Epithelial cell of proximal tubule (primary cell): ENCODE results near the gene METTL5. TPM values are rescaled to one million over a fixed set of nuclear protein-coding genes. Genes with fewer than 3 reads are reported as not detected.

Experiments
- DNase-seq: peaks from one replicate; pipeline ENCODE4 v3.0.0-alpha.2; 2011; ENCODE audit warnings: low read depth
- H3K4me3 ChIP-seq: 2 replicates; pipeline ENCODE4 v1.5.1; 2011; ENCODE audit warnings: low read depth, mild to moderate bottlenecking, low read length
- total RNA-seq: library from RNA; depleted of rRNA; stranded (reverse); fragments of >200 nt; gene quantifications from 2 replicates; pipeline ENCODE4 v1.2.3, GENCODE V29; 2015
- TF ChIP-seq, protein P1 (sequence below): conservative IDR thresholded peaks from 2 replicates; pipeline ENCODE4 v1.5.1; 2012; ENCODE audit warnings: low read depth, mild to moderate bottlenecking, low read length

The METTL5 gene
- total RNA-seq, 1 donor from 2014 or later: 76.0 TPM

DNA sequence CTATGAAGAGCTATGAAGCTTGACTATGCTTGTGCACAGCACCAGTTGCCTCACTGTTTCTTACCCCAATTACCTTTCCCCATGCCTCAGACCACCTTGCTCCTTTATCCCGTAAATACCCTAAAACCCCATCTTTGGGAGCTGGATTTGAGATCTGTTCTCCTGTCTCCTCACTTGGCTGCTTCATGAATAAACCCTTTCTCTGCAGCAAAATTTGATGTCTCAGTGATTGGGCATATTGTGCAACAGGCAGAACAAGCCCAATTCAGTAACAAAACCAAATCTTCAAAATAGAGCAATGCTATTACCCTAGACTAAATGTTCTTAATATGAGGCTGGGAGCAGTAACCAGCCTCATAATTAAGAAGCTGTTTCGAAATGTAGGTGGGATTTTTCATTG, 29.5 kb downstream of the METTL5 start:
- DNase-seq: no peak
- H3K4me3 ChIP-seq: no peak overlapping the region
- TF ChIP-seq, protein P1, sequence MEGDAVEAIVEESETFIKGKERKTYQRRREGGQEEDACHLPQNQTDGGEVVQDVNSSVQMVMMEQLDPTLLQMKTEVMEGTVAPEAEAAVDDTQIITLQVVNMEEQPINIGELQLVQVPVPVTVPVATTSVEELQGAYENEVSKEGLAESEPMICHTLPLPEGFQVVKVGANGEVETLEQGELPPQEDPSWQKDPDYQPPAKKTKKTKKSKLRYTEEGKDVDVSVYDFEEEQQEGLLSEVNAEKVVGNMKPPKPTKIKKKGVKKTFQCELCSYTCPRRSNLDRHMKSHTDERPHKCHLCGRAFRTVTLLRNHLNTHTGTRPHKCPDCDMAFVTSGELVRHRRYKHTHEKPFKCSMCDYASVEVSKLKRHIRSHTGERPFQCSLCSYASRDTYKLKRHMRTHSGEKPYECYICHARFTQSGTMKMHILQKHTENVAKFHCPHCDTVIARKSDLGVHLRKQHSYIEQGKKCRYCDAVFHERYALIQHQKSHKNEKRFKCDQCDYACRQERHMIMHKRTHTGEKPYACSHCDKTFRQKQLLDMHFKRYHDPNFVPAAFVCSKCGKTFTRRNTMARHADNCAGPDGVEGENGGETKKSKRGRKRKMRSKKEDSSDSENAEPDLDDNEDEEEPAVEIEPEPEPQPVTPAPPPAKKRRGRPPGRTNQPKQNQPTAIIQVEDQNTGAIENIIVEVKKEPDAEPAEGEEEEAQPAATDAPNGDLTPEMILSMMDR: no peak

- H3K4me3 ChIP-seq: no peak overlapping the region
- no peak for DNase-seq
- TF ChIP-seq, protein P1: no peak
Observed at GRCh38 chr2:169790581-169790980, 34.1 kb downstream of the METTL5 start.

DNA sequence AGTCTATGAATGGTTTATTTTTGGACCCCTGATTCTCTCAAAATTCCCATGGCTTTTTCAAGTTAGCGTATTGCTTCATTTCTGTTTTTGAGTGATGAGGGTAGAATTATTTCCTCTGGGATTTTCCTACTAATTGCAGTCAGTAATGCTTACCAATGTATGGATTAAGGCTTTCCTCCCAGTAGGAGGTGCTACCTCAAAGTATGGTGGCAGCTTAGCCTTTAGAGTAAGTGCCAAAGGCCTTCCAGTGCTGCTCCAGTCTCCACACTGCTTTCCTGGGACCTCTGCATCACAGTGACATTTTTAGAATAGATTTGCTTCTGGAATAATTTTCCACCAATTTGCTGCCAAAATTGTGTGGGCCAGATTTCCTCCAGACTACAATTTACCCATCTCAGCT, 42.2 kb downstream of the METTL5 start:
- DNase-seq: no peak
- TF ChIP-seq, protein P1: no peak
- no peak overlapping the region for H3K4me3 ChIP-seq

DNA sequence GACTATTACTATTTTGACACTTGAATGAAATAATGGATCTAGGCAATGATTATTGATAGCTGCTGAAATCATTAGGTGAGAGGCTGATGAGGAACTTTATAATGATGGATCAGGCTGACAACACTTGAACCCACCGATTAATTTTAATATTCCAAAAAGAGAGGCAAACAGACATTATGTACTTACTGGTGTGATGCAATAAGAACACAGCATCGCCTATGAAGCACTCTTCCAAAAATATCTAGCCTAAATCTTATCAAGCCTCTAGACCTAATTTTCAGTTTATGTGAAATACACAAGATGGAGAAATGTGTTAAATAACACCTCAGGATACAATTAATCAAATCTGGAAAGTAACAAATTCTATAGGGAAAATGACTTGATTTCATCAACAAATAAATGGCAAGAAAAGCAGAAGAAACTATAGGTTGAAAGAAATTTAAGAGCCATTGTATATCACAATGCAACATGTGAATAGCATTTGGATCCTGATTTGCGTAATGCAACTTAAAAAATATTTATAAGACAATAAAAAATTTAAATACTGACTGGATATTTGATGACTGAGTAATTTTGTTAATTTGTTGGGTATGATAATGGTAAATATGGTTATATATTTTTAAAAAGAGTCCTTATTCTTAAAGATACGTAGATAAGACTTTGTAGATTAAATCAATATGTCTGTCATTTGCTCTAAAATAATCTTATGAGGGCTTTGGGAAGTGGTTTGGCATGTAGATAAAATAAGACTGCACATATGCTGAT, 43.3 kb downstream of the METTL5 start:
- TF ChIP-seq, protein P1: no peak
- no peak for DNase-seq

GRCh38 chr2:169778446-169778845, 46.3 kb downstream of the METTL5 start:
- TF ChIP-seq, protein P1: no peak
- H3K4me3 ChIP-seq: no peak overlapping the region
- DNase-seq: no peak

More for the DNA sequence above, 43.3 kb downstream of the METTL5 start:
- H3K4me3 ChIP-seq: no peak overlapping the region

DNA sequence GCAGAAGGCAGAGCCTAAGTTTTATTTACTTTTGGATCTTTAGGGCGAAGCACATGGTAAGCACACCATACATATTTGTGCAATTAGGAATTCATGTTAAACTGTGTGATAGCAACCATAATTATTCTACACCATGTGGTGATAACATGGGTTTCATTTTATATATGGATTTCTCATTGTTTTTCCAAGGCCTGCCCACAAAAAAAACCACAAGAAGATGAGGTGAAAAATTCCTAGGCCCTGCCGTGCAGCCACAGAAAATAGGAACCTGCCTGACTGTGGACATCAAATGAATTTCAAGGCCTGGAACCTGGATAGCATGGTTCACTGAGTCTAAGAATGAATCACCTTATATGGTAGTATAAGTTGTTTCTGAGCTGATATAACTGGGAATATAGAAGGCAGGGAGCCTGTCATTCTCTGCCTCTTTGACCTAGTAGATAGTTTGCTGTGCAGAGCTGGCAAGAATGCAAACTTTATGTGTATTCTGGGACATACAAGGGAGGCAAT, 48.4 kb downstream of the METTL5 start:
- peak; percentile 58 for DNase-seq
- TF ChIP-seq, protein P1: no peak
- no peak overlapping the region for H3K4me3 ChIP-seq

DNA sequence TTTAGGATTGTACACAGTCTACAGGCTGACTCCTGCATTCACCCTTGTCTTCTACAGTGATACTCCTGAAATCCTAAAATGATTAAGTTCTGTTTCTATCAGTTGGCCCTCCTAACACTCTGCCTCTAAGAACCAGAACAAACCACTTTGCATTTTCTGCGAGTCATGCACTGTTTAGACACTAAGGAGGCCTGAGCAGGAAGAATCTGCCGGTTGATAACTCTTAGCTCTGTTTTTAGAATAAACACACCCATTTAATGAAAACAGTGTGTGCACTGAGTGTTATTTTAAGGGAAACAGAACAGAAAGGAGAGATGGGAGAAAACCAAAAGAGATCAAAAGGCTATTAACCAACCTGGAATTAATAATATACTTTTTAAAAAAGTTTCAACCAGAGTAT, 48.9 kb downstream of the METTL5 start:
- TF ChIP-seq, protein P1: no peak
- no peak overlapping the region for H3K4me3 ChIP-seq
- DNase-seq: no peak
